Measurements from ENCODE around the gene LIME1.
A peak's percentile ranks its signal among the peaks of the same experiment; 100 is the strongest.

LIME1 gene

DNA sequence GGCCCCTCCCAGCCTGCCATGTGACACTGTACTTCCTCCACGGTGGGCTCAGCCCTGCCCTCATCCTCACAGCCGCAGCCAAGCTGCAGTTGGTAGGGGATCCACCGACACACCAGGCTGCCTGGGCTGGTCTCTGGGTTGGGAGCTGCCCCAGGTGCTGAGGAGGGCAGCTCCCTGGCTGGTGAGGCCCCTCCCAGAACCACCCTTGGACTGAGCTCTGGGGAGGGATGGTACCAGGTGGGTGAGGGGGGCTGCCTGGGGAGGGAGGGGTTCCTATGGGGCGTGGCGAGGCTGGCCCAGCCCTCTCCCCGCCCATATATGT lies 40.2 kb upstream of the LIME1 start:
- intact Hi-C loops (cut with DNase I) = no loop called here
- DNase-seq = peak in 1 of 42 donors; percentile 2

GRCh38 chr20:63696628-63697356 lies 39.7 kb upstream of the LIME1 start, which contains the start of gene TNFRSF6B:
TSS of gene TNFRSF6B (plus strand) at chr20:63696652. CDS start at chr20:63696768, 116 bp downstream.
- intact Hi-C loops (cut with DNase I) = no loop called here
- DNase-seq = peak in 6 of 42 donors; percentile 8 to 56 (median 36)

DNA sequence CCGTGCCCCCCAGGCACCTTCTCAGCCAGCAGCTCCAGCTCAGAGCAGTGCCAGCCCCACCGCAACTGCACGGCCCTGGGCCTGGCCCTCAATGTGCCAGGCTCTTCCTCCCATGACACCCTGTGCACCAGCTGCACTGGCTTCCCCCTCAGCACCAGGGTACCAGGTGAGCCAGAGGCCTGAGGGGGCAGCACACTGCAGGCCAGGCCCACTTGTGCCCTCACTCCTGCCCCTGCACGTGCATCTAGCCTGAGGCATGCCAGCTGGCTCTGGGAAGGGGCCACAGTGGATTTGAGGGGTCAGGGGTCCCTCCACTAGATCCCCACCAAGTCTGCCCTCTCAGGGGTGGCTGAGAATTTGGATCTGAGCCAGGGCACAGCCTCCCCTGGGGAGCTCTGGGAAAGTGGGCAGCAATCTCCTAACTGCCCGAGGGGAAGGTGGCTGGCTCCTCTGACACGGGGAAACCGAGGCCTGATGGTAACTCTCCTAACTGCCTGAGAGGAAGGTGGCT lies 39.1 kb upstream of the LIME1 start:
- intact Hi-C loops (cut with DNase I) = no loop called here
- DNase-seq = peak in 2 of 42 donors; percentile 1 to 5

GRCh38 chr20:63697868-63698545 lies 38.5 kb upstream of the LIME1 start:
- intact Hi-C loops (cut with DNase I) = no loop called here
- no peak for DNase-seq

DNA sequence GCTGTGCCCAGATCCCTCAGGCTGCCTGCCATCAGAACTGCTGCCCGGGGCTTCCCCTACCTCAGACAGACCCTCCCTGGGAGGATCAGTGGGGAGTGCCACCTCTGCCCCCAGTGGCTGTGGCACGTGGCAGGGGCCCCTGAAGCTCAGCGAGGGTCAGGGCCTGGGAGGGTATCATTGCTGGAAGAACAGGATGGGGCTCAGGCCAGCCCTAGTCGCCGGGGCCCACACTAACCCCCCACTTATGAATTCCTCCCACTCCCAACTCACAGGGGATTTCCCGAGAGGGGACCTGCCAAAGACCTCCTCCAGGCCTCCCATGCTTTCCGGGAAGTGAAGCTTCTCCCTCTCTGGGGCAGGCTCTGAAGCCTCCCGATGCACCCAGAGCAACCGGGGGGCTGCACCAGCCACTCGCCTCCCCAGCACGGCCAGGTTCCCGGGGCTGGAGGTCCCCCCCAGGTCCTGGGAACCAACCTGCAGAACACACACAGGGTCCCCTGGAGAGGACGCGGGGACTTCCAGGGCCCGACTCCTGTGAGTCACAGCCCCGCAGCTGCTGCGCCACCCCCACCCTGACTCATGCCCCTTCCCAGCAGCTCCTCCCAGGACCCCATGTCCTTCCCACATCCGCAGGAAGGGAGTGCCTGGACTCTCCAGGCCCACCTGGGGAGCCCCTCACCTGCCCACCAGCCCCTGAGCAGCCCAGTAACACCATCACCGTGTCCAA lies 37.6 kb upstream of the LIME1 start:
- peak in 26 of 42 donors; percentile 38 to 76 (median 54) for DNase-seq

GRCh38 chr20:63699466-63700198 lies 36.8 kb upstream of the LIME1 start:
- peak in 2 of 42 donors; percentile 8 to 14 for DNase-seq

More for the DNA sequence above, 37.6 kb upstream of the LIME1 start:
- intact Hi-C loops (cut with DNase I) = no loop called here

GRCh38 chr20:63700199-63701050 lies 36.0 kb upstream of the LIME1 start:
- DNase-seq = peak in 2 of 42 donors; percentile 8 to 9
- intact Hi-C loops (cut with DNase I) = no loop called here

More at GRCh38 chr20:63699466-63700198, 36.8 kb upstream of the LIME1 start:
- intact Hi-C loops (cut with DNase I) = no loop called here

GRCh38 chr20:63701051-63701328 lies 35.5 kb upstream of the LIME1 start:
- peak in 1 of 42 donors; percentile 28 for DNase-seq
- intact Hi-C loops (cut with DNase I) = no loop called here

DNA sequence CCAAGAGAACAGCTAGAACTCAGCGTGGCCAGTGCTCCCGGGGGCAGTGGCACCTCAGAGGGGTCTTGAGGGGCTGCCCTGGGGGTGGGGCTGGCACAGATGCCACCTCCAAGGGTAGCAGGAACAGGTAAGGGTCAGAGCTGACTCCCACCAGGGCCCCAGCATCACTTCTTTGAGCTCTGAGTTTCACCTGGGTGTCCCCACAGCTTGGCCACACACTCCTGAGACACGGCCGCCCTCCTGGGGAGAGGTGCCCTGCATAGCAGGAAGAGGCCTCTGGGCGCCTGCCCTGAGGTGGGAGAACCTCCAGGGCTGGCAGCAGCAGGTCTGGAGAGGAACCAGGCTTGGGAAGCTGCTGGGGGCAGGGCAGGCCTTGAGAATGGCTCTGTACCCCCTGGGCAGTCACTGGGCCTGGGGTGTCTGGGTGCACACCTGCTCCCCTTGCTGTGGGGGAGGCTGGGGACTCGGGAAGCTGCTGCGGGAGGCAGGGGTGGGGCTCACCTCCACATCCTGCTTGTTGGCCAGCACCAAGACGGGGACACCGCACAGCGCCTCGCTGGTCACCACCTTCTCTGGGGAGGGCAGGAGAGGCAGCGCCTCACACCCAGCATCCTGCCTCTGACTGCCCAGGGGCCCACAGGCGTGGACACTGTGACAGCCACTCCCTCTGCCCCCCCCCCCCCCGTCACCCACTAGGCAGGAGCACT lies 35.0 kb upstream of the LIME1 start:
- DNase-seq = peak in 3 of 42 donors; percentile 7 to 14 (median 13)
- intact Hi-C loops (cut with DNase I) = no loop called here

GRCh38 chr20:63702036-63702665 lies 34.3 kb upstream of the LIME1 start:
- peak in 2 of 42 donors; percentile 7 to 36 for DNase-seq
- intact Hi-C loops (cut with DNase I) = no loop called here

DNA sequence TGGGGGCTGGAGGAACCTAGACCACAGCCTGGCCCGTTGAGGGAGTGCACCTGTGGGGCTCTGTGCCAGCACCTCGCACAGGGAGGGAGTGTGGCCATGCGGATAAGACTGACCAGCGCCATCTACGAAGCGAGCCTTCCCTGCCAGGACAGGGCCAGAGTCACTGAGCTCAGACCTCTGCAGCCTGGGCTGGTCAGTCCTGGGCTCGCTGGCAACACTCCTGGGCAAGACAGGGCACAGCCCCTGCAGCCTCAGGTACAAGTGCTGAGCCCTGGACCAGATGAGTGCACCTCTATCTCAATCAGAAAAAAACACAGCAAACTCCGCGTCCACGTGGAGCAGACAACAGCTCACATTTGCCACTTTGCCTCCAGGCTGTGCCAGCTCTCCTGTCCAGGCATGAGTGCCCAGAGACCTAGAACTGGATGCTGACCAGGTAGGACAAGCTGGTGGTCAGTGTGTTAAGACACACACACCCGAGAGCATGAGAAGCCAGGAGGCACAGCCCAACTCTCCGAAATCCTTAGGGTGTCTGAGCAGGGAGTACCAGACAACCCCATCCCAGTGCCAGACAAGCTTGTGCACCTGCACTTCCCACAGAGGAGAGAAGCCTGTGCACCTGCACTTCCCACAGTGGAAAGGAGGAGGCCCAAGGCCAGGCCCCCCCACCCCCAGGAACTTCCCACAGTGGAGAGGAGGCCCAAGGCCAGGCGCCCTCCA lies 33.6 kb upstream of the LIME1 start:
- peak in 2 of 42 donors; percentile 8 to 30 for DNase-seq
- intact Hi-C loops (cut with DNase I) = no loop called here

DNA sequence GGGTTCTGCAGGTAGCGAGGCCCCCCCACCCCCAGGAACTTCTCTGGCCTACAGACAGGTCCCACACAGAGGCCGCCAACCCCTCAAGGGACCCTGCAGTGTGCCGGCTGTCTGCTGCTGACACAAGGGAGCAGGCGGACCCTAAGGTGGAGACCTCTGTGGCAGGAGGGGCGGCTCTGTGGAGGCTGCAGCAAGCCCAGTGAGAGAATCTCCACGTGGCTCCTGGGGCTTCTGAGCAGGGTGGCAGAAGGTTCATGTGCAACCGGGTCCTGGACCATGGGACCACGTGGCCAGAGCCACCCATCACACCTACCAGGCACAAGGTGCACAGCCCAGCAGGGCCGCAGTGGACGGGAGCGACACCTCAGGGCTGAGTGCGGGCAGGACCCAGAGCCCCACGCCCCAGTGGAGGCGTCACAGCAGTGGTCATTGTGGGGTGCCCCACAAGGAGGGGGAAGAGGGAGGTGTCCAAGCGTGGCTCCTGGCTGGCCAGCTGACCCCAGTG lies 32.9 kb upstream of the LIME1 start:
- intact Hi-C loops (cut with DNase I) = no loop called here
- peak in 1 of 42 donors; percentile 8 for DNase-seq

DNA sequence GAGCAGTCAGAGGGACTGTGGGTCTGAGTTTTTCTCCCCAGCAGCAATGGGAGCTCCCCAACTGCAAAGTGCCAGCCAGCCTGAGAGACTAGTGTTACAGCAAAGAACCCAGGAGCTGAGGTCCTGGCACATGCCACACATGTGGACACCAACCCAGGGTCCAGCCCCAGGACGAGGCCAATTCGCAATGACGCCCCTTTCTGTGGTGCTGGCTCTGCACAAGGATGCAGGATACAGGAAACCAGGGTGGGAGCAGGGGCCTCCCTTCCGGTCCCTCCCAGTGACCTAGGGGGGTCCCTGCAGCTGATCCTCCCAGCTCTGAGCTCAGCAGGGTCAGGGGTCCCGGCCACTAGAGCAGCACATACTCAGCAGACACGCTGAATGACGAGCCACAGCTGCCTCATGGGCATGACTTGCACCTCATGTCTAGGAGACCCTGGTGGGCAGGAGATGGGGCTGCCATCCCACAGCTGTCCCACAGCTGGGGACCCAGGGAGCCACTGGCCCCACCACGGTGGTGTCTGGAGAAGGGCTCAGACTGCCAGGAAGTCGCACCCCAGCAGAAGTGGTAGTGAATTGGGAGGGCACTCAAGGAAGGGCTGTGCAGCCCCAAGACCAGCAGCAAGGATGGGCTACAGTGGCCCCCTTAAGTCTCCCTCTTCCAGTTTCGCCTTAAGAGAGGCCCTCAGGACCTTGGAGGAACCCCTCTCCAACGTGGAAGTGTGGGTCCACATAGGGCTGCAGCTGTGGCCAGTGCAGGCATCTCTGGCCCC lies 32.3 kb upstream of the LIME1 start:
- DNase-seq = peak in 1 of 42 donors; percentile 33
- intact Hi-C loops (cut with DNase I) = no loop called here

DNA sequence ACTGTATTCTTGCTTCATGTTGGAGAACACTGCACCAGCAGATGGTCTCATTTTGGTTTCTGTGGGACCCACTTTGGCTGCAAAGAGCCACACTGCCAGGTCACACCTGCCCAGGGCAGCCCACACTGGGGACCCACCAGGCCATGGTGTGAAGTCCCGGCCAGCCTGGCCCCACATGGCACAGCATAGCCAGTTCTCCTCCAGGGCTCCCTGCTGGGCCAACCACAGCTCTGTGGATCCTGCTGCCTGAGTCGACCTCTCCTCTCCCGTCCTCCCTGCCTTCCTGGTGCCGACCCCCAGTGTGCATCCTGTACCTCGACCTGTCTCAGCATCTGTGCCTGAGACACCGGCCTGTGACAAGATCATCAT lies 31.7 kb upstream of the LIME1 start:
- intact Hi-C loops (cut with DNase I) = loop anchor here (5.0 kb wide), 1 partner anchor 47 kb away; the partner anchor contains the start of gene RTEL1

GRCh38 chr20:63705232-63706026 lies 31.0 kb upstream of the LIME1 start:
- no peak for DNase-seq
- intact Hi-C loops (cut with DNase I) = loop anchor here (5.0 kb wide), 1 partner anchor 48 kb away; the partner anchor contains the start of gene RTEL1

More for the DNA sequence above, 31.7 kb upstream of the LIME1 start:
- peak in 1 of 42 donors; percentile 11 for DNase-seq
